CD8-positive, alpha-beta memory T cell (primary cell): ENCODE results near the gene MALAT1. TPM values are rescaled to one million over a fixed set of nuclear protein-coding genes. Genes with fewer than 3 reads are reported as not detected.
A peak's percentile ranks its signal among the peaks of the same experiment; 100 is the strongest.

Experiments
- CTCF ChIA-PET: fragments of 350-600 bp; sonication (Branson Sonifier 250); formaldehyde crosslinking; loops from one replicate; lab custom pipeline; 2021; ENCODE audit warnings: antibody characterized with exemption; lab: Charles Lee
- POLR2A ChIA-PET: fragments of 350-600 bp; sonication (Branson Sonifier 250); formaldehyde crosslinking; loops from one replicate; lab custom pipeline; 2021; ENCODE audit warnings: antibody characterized with exemption; lab: Charles Lee
- DNase-seq, 5 donors: peaks; one replicate each; pipeline versions ENCODE4 v3.0.0 to v3.0.0-alpha.2; 2020 to 2022; ENCODE audit warnings: mixed read lengths in 1 of 5
- H3K27ac ChIP-seq: one replicate; pipeline ENCODE4 v1.7.0; 2013; ENCODE audit warnings: low read depth, mild to moderate bottlenecking, low read length, moderate library complexity
- H3K27me3 ChIP-seq: 2 replicates; pipeline ENCODE4 v1.7.0; 2013; ENCODE audit warnings: low read length, mild to moderate bottlenecking; ENCODE audit not compliant: insufficient read depth, poor library complexity, severe bottlenecking
- H3K36me3 ChIP-seq: 2 replicates; pipeline ENCODE4 v1.7.0; 2013; ENCODE audit warnings: mild to moderate bottlenecking, low read length, moderate library complexity; ENCODE audit not compliant: insufficient read depth
- H3K4me1 ChIP-seq: 2 replicates; pipeline ENCODE4 v1.7.0; 2013; ENCODE audit warnings: mild to moderate bottlenecking, low read length, moderate library complexity; ENCODE audit not compliant: insufficient read depth
- H3K4me3 ChIP-seq: 2 replicates; pipeline ENCODE4 v1.7.0; 2013; ENCODE audit warnings: mild to moderate bottlenecking, low read length
- H3K9me3 ChIP-seq: 2 replicates; pipeline ENCODE4 v1.7.0; 2013; ENCODE audit warnings: mild to moderate bottlenecking, low read length
- H3K27ac Mint-ChIP-seq, 8 donors: one replicate each; pipeline ENCODE4 v1.8.0; 2020 to 2021; ENCODE audit warnings: mixed read lengths in 8 of 8, mild to moderate bottlenecking in 6 of 8, inconsistent platforms in 3 of 8, moderate library complexity in 3 of 8
- H3K27me3 Mint-ChIP-seq, 2 donors: one replicate each; pipeline ENCODE4 v1.8.0; 2020 to 2021; ENCODE audit warnings: mixed read lengths in 2 of 2, mild to moderate bottlenecking in 1 of 2, moderate library complexity in 1 of 2
- H3K36me3 Mint-ChIP-seq, 3 donors: one replicate each; pipeline ENCODE4 v1.8.0; 2020 to 2021; ENCODE audit warnings: mixed read lengths in 3 of 3, inconsistent platforms in 1 of 3, mild to moderate bottlenecking in 1 of 3
- H3K4me1 Mint-ChIP-seq, 3 donors: one replicate each; pipeline ENCODE4 v1.8.0; 2020 to 2021; ENCODE audit warnings: mixed read lengths in 3 of 3, inconsistent platforms in 1 of 3, mild to moderate bottlenecking in 1 of 3
- H3K4me3 Mint-ChIP-seq, 7 donors: one replicate each; pipeline ENCODE4 v1.8.0; 2020 to 2021; ENCODE audit warnings: mixed read lengths in 7 of 7, mild to moderate bottlenecking in 6 of 7, moderate library complexity in 4 of 7, inconsistent platforms in 2 of 7
- H3K9me3 Mint-ChIP-seq, 5 donors: one replicate each; pipeline ENCODE4 v1.8.0; 2020 to 2022; ENCODE audit warnings: mixed read lengths in 5 of 5, mild to moderate bottlenecking in 3 of 5, moderate library complexity in 2 of 5, inconsistent platforms in 1 of 5
- polyA plus RNA-seq: library from polyadenylated mRNA; unstranded; fragments of 300-500 nt; fragmentation: Illumina TruSeq; gene quantifications from one replicate; pipeline ENCODE4 v1.2.3, GENCODE V29; 2021
- total RNA-seq, 2 experiments: library from RNA; stranded (reverse); gene quantifications; one replicate each; pipeline ENCODE4 v1.2.3, GENCODE V29; 2021

Gene MALAT1
- total and polyA plus RNA-seq, 3 experiments from 2014 or later, result 2,529 to 4,912 (median 4,639) TPM

DNA sequence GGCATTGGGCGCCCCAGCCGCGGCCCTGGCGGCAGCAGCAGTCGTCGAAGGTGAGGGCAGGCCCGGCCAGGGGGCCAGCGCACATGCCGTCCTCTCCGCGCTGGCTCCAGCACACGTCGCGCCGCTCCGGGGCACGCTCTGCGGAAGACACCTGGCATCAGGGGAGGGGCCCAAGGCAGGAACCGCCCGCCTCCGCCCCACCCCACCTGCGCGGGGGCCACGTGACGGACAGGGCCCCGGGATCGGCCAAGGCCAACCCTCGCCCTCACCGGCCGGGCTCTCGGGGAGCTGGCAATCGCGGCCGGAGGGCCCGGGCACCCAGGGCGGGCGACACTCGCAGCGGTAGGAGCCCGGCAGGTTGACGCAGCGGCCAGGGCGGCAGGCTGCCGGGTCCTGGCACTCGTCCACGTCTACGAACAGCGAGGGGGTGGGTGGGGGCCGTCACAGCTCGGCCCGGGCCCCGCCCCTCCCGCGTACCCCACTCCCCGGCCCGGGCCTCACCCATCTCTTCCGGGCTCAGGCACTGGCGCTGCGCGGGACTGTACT lies 41.0 kb downstream of the MALAT1 start:
- H3K9me3 ChIP-seq, result no peaks in the 10 kb centered on the region
- peak overlapping the region; percentile 24 for H3K27ac ChIP-seq
- POLR2A ChIA-PET, result interaction anchor here (0.8 to 2.9 kb wide), 14 partner anchors 12 to 512 kb away, joined by 3 to 34 read pairs (median 4); partner anchors contain the start of genes EHBP1L1, FAM89B, PCNX3 and RELA
- H3K4me1 ChIP-seq, result peaks cover 10% of the 10 kb centered on the region
- no peaks in the 10 kb centered on the region for H3K36me3 ChIP-seq
- Mint-ChIP-seq H3K9me3 (no peaks in the 10 kb centered on the region), H3K27me3 (no peaks in the 10 kb centered on the region), H3K27ac (peak overlapping the region in 5 of 8 donors; percentile 63 to 93 (median 81)), H3K4me3 (peak overlapping the region; percentile 82 to 94 (median 87)), H3K4me1 (peaks cover 11 to 16% (median 12%) of the 10 kb centered on the region in 3 donors), H3K36me3 (peaks cover 0 to 30% (median under 1%) of the 10 kb centered on the region in 3 donors)
- H3K4me3 ChIP-seq, result peak overlapping the region; percentile 74
- DNase-seq, result no peak
- no peaks in the 10 kb centered on the region for H3K27me3 ChIP-seq
- CTCF ChIA-PET, result interaction anchor here (0.6 to 12.4 kb wide), 23 partner anchors 8 to 231 kb away, joined by 3 to 258 read pairs (median 7); partner anchors contain the start of genes EHBP1L1, FAM89B, KCNK7 and LTBP3

DNA sequence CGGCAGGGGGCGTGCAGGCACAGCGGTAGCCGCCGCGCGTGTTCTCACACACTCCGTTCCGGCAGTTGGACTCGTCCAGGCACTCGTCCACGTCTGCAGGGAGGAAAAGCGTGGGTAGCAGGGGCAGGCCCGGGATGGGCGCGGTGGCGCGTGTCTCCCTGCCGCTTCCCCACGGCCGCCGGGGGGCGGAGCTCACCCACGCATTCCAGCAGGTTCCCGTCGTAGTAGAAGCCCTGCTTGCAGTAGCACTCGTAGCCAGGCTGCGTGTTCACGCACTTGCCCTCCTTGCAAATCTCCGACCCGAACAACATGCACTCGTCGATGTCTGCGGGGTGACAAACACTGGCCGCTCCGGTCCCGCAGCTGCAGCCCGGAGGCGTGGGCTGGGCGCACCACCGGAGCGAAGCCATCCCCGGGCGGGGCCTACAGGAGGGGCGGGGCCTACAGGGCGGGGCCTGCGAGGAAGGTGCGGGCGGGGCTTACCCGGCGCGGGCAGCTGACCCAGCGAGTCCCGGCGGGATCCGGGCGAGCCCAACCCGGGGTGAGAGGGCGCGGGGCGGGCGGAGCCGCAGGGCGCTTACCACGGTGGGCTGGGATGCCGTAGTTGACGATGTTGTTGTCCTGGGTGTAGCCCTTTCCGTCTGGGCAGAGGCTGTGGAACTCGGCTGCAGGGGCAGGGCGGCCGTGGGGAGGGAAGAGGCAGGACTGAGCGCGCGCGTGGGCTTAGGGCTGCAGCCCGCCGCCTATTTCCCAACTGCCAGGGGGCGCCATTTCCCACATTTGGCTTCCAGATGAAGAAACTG lies 41.6 kb downstream of the MALAT1 start:
- Mint-ChIP-seq H3K27me3 (no peaks in the 10 kb centered on the region), H3K4me3 (peak overlapping the region; percentile 82 to 94 (median 87)), H3K27ac (peak overlapping the region; percentile 78 to 93 (median 84)), H3K36me3 (peaks cover 0 to 26% (median 0%) of the 10 kb centered on the region in 3 donors), H3K9me3 (no peaks in the 10 kb centered on the region), H3K4me1 (peaks cover 13 to 20% (median 14%) of the 10 kb centered on the region in 3 donors)
- Histone ChIP-seq H3K4me3 (peak overlapping the region; percentile 74), H3K27me3 (no peaks in the 10 kb centered on the region), H3K27ac (peak overlapping the region; percentile 44), H3K9me3 (no peaks in the 10 kb centered on the region), H3K36me3 (no peaks in the 10 kb centered on the region), H3K4me1 (peaks cover 11% of the 10 kb centered on the region)
- ChIA-PET CTCF (interaction anchor here (0.6 to 12.4 kb wide), 30 partner anchors 8 to 230 kb away, joined by 3 to 258 read pairs (median 5); partner anchors contain the start of genes EHBP1L1, FAM89B, KCNK7 and LTBP3), POLR2A (interaction anchor here (0.6 to 2.9 kb wide), 21 partner anchors 11 to 511 kb away, joined by 3 to 34 read pairs (median 4); partner anchors contain the start of genes EHBP1L1, FAM89B, PCNX3 and RELA)
- peak; percentile 83 to 92 (median 89) for DNase-seq

DNA sequence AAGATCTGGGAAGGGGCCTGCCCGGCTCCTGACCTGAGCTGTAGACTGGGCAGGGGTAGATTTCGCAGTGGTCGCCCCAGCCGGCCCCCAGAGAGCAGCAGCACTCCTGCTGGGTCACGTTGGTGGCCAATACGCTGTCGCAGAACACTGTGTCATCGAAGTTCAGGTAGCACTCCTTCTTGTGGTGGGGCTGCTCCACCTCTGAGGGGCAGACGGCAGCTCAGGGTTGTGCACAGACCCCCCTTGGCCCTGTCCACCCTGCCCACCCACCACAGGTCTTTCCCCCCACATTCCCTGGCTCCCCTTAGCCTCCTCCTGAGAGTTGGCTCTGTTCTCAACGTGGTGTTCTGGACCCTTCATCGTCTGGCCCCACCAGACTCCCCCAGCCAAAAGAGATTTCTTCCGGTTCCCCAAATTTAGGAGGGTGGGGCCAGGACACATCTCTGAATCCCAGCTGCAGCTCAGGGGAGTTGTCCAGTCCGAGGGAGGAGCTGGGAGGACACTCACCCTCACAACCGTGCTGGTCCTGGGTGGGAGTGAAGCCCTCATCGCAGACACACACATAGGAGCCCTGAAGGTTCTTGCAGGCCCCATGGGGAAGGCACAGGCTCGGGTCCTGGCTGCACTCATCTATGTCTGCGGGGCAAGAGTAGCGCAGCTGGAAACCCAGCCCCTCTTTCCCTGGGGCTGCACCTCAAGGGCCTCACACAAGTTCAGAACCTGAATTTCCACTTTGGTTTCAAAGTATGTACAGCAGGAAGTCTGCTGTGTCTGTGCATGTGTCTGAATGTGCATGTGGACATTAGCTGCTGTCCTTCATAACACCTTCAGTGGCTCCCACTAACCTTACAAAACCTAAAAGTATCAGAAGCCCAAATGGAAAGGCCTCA lies 42.5 kb downstream of the MALAT1 start:
- H3K36me3 Mint-ChIP-seq, result peaks cover 0 to 18% (median 0%) of the 10 kb centered on the region in 3 donors
- ChIA-PET POLR2A (interaction anchor here (0.6 to 2.9 kb wide), 19 partner anchors 10 to 510 kb away, joined by 3 to 34 read pairs (median 4); partner anchors contain the start of genes EHBP1L1, FAM89B, PCNX3 and RELA), CTCF (interaction anchor here (0.7 to 12.4 kb wide), 26 partner anchors 8 to 174 kb away, joined by 3 to 258 read pairs (median 6); partner anchors contain the start of genes EHBP1L1, FAM89B, KCNK7 and LTBP3)

DNA sequence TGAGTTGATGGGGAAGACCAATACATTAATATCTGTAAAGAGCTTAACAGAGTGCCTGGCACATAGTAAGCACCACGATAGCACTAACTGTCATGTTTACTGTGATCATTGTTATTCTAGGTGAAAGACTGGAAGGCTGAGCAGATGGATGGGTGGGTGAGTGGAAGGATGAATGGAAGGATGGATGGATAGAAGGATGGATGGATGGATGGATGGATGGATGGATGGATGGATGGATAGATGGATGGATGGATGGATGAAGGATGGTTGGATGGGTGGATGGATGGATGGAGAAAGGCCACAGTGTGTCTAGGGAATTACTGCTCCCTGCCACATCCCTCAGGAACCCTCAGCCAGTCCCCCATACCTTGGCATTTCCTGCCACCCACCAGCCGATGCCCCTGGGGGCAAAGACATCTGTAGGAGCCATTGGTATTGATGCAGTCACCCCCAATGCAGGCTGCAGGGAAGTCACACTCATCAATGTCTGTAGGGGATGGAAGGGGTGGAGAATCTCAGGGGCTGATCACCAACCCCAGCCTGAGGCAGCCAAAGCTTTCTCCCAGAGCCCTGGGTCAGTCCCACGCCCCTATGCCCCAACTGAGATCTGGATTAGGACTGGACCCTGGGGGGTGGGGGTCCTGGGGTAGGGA lies 44.0 kb downstream of the MALAT1 start:
- Mint-ChIP-seq H3K9me3 (no peaks in the 10 kb centered on the region), H3K36me3 (peaks cover 0 to 9% (median 0%) of the 10 kb centered on the region in 3 donors), H3K4me1 (peaks cover 26 to 38% (median 35%) of the 10 kb centered on the region in 3 donors), H3K27me3 (no peaks in the 10 kb centered on the region), H3K4me3 (peak overlapping the region in 1 of 7 donors; percentile 66), H3K27ac (peak overlapping the region in 5 of 8 donors; percentile 11 to 81 (median 47))
- H3K9me3 ChIP-seq, result no peaks in the 10 kb centered on the region
- ChIA-PET POLR2A (interaction anchor here (4.7 kb wide), 1 partner anchor 45 kb away, joined by 16 read pairs; no protein-coding TSS in a partner anchor), CTCF (interaction anchor here (1.0 to 12.4 kb wide), 9 partner anchors 10 to 74 kb away, joined by 3 to 258 read pairs (median 36); partner anchors contain the start of genes FAM89B, KCNK7, LTBP3 and SCYL1)
- H3K36me3 ChIP-seq, result no peaks in the 10 kb centered on the region
- no peak for DNase-seq
- H3K27ac ChIP-seq, result no peak overlapping the region
- H3K27me3 ChIP-seq, result no peaks in the 10 kb centered on the region
- peaks cover 32% of the 10 kb centered on the region for H3K4me1 ChIP-seq
- no peak overlapping the region for H3K4me3 ChIP-seq

More for the DNA sequence above, 42.5 kb downstream of the MALAT1 start:
- Histone ChIP-seq H3K4me3 (peak overlapping the region; percentile 74), H3K4me1 (peaks cover 20% of the 10 kb centered on the region), H3K9me3 (no peaks in the 10 kb centered on the region), H3K36me3 (no peaks in the 10 kb centered on the region), H3K27me3 (no peaks in the 10 kb centered on the region), H3K27ac (peak overlapping the region; percentile 44)
- H3K9me3 Mint-ChIP-seq, result no peaks in the 10 kb centered on the region
- peak overlapping the region; percentile 82 to 94 (median 87) for H3K4me3 Mint-ChIP-seq
- no peak for DNase-seq
- no peaks in the 10 kb centered on the region for H3K27me3 Mint-ChIP-seq
- H3K27ac Mint-ChIP-seq, result peak overlapping the region; percentile 70 to 93 (median 84)
- H3K4me1 Mint-ChIP-seq, result peaks cover 20 to 28% (median 22%) of the 10 kb centered on the region in 3 donors

DNA sequence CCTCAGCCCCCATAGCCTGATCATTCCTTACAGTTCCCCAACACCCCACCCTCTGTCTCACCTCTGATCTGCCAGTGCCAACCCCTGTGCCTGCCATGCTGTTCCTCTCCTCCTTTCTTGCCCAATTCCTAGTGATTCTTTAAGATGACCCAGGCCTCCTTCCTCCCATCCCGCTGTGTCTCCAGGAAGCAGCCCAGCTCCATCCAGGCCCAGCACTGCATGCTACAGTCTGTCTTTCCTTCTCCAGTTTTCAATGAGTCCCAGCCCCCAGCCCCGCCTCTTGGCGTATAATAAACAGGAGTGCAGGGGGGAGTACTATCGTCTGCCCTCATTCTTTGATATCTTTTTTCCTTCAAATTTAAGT lies 47.0 kb downstream of the MALAT1 start:
- Histone ChIP-seq H3K27ac (peak overlapping the region; percentile 53), H3K36me3 (no peaks in the 10 kb centered on the region), H3K4me1 (peaks cover 46% of the 10 kb centered on the region), H3K4me3 (peak overlapping the region; percentile 14), H3K9me3 (no peaks in the 10 kb centered on the region), H3K27me3 (no peaks in the 10 kb centered on the region)
- DNase-seq, result no peak
- Mint-ChIP-seq H3K4me3 (peak overlapping the region; percentile 26 to 90 (median 68)), H3K27me3 (no peaks in the 10 kb centered on the region), H3K27ac (peak overlapping the region; percentile 86 to 97 (median 94)), H3K9me3 (no peaks in the 10 kb centered on the region), H3K36me3 (peaks cover 1 to 10% (median 3%) of the 10 kb centered on the region in 3 donors), H3K4me1 (peaks cover 39 to 52% (median 51%) of the 10 kb centered on the region in 3 donors)
- POLR2A ChIA-PET, result interaction anchor here (0.7 to 4.7 kb wide), 7 partner anchors 17 to 130 kb away, joined by 3 to 16 read pairs (median 9); partner anchors contain the start of genes EHBP1L1, FAM89B and ZNRD2
- CTCF ChIA-PET, result interaction anchor here (1.0 to 12.4 kb wide), 5 partner anchors 20 to 45 kb away, joined by 3 to 258 read pairs (median 8); partner anchors contain the start of genes FAM89B, KCNK7 and ZNRD2

DNA sequence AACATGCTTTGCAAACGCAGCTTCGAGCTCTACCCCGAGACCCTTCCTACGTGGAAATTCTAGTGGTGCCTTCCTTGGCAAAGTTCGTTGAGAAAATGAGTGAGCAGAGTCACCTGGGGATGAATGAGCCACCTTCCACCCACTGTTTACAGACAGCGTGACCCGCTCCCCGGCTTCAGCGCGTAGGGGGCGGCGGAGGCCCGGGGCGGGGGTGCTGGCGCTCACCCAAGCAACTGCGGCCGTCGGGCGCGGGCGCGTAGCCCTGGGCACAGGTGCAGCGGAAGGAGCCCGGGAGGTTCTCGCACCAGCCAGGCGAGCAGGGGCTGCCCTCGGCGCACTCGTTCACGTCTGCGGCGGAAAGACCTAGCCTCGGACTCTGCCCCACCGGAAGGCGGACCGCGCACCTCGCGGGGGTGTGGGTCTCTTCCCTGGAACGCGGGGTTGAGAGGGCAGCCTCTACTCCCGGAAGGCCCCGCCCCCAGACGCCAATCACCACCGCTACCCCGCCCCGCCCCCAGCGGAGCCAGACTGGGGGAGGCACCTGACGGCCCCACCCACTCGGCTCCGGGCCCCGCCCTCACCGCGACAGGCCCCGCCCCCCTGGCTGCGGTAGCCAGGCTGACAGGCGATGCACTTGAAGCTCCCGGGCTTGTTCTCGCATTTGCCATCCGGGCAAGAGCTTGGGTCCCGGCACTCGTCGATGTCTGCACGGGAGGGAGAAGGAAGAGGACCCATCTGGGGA lies 47.5 kb downstream of the MALAT1 start:
- H3K27me3 Mint-ChIP-seq, result no peaks in the 10 kb centered on the region
- H3K4me3 Mint-ChIP-seq, result peak overlapping the region; percentile 68 to 90 (median 83)
- H3K36me3 ChIP-seq, result no peaks in the 10 kb centered on the region
- ChIA-PET CTCF (interaction anchor here (0.8 to 12.4 kb wide), 7 partner anchors 10 to 217 kb away, joined by 3 to 258 read pairs (median 4); partner anchors contain the start of genes FAM89B, KCNK7 and ZNRD2), POLR2A (interaction anchor here (0.6 to 4.7 kb wide), 13 partner anchors 11 to 271 kb away, joined by 3 to 16 read pairs (median 4); partner anchors contain the start of genes EHBP1L1, FAM89B, MALAT1 and ZNRD2)
- no peaks in the 10 kb centered on the region for H3K27me3 ChIP-seq
- peak overlapping the region; percentile 86 to 97 (median 94) for H3K27ac Mint-ChIP-seq
- no peaks in the 10 kb centered on the region for H3K9me3 ChIP-seq
- DNase-seq, result peak; percentile 98 to 99 (median 99)
- H3K27ac ChIP-seq, result peak overlapping the region; percentile 53
- peak overlapping the region; percentile 54 for H3K4me3 ChIP-seq
- peaks cover 38 to 49% (median 48%) of the 10 kb centered on the region in 3 donors for H3K4me1 Mint-ChIP-seq
- H3K36me3 Mint-ChIP-seq, result peaks cover 1 to 12% (median 3%) of the 10 kb centered on the region in 3 donors
- H3K4me1 ChIP-seq, result peaks cover 42% of the 10 kb centered on the region
- H3K9me3 Mint-ChIP-seq, result no peaks in the 10 kb centered on the region
